NCI-H526 treated with DMSO at 0.1 percent for 48 hours (cell line): ENCODE measurements around the gene COL4A1.

Experiments used
- DNase-seq: peaks from one replicate; lab custom pipeline; 2025; lab: John Stamatoyannopoulos, UW

COL4A1 gene

GRCh38 chr13:110256126-110256905 is 50.6 kb downstream of the COL4A1 start:
- no peak for DNase-seq

- DNase-seq = no peak
These were observed 52.0 kb downstream of the COL4A1 start for GRCh38 chr13:110254751-110255553.

- no peak for DNase-seq
These were observed 52.7 kb downstream of the COL4A1 start for GRCh38 chr13:110254151-110254679.

GRCh38 chr13:110251193-110251819 is 55.7 kb downstream of the COL4A1 start:
- DNase-seq = no peak

GRCh38 chr13:110250258-110250891 is 56.6 kb downstream of the COL4A1 start:
- no peak for DNase-seq

GRCh38 chr13:110249326-110249725 is 57.6 kb downstream of the COL4A1 start:
- DNase-seq = no peak

- DNase-seq = no peak
These were observed 58.4 kb downstream of the COL4A1 start for GRCh38 chr13:110248449-110249143.

GRCh38 chr13:110246530-110246929 is 60.4 kb downstream of the COL4A1 start:
- DNase-seq = no peak

- no peak for DNase-seq
These were observed 61.5 kb downstream of the COL4A1 start for GRCh38 chr13:110245416-110245899.

GRCh38 chr13:110244976-110245375 is 62.0 kb downstream of the COL4A1 start:
- DNase-seq = no peak

- DNase-seq = no peak
These were observed 62.7 kb downstream of the COL4A1 start for GRCh38 chr13:110244071-110244830.

GRCh38 chr13:110242615-110243014 is 64.3 kb downstream of the COL4A1 start:
- DNase-seq = no peak

- DNase-seq = no peak
These were observed 66.0 kb downstream of the COL4A1 start for GRCh38 chr13:110240943-110241342.

- no peak for DNase-seq
These were observed 66.6 kb downstream of the COL4A1 start for GRCh38 chr13:110240352-110240751.

- no peak for DNase-seq
These were observed 67.5 kb downstream of the COL4A1 start for GRCh38 chr13:110239280-110240125.

GRCh38 chr13:110238818-110239195 is 68.2 kb downstream of the COL4A1 start:
- DNase-seq = no peak

- no peak for DNase-seq
These were observed 68.8 kb downstream of the COL4A1 start for GRCh38 chr13:110237875-110238817.

- no peak for DNase-seq
These were observed 70.1 kb downstream of the COL4A1 start for GRCh38 chr13:110236831-110237261.
